GM21360 (cell line): ENCODE results near the gene TMEM45B.
"Not testable (repeated sequence)": the region's sequence is repeated elsewhere in the genome, so short reads cannot be mapped to it uniquely, and the experiment has no call there.

Source experiments
- ATAC-seq: cut with Tn5 transposase; IDR thresholded peaks from one replicate; pipeline ENCODE4 v1.9.1; 2021; ENCODE audit warnings: mild to moderate bottlenecking, moderate library complexity; ENCODE audit not compliant: unreplicated experiment

Gene TMEM45B

GRCh38 chr11:129804012-129804411 is 11.6 kb upstream of the TMEM45B start:
- no peak for ATAC-seq

GRCh38 chr11:129808241-129808640 is 7.4 kb upstream of the TMEM45B start:
- not testable (repeated sequence) for ATAC-seq

GRCh38 chr11:129813231-129813791 is 2.3 kb upstream of the TMEM45B start:
- no peak for ATAC-seq

GRCh38 chr11:129814244-129815014 is 1.2 kb upstream of the TMEM45B start:
- no peak for ATAC-seq

GRCh38 chr11:129817534-129818051 is 1.9 kb downstream of the TMEM45B start:
- ATAC-seq: no peak

GRCh38 chr11:129818236-129818635 is 2.6 kb downstream of the TMEM45B start:
- not testable (repeated sequence) for ATAC-seq

- no peak for ATAC-seq
Observed at GRCh38 chr11:129819237-129819636, 3.6 kb downstream of the TMEM45B start.

GRCh38 chr11:129820228-129820627 is 4.6 kb downstream of the TMEM45B start:
- not testable (repeated sequence) for ATAC-seq

GRCh38 chr11:129823281-129823680 is 7.6 kb downstream of the TMEM45B start:
- not testable (repeated sequence) for ATAC-seq

- ATAC-seq: not testable (repeated sequence)
Observed at GRCh38 chr11:129823799-129824198, 8.2 kb downstream of the TMEM45B start.

GRCh38 chr11:129825380-129825779 is 9.7 kb downstream of the TMEM45B start:
- ATAC-seq: no peak

- ATAC-seq: no peak
Observed at GRCh38 chr11:129828301-129828836, 12.7 kb downstream of the TMEM45B start.

GRCh38 chr11:129829497-129829896 is 13.8 kb downstream of the TMEM45B start:
- ATAC-seq: not testable (repeated sequence)

- ATAC-seq: not testable (repeated sequence)
Observed at GRCh38 chr11:129831227-129831626, 15.6 kb downstream of the TMEM45B start.

GRCh38 chr11:129833260-129833659 is 17.6 kb downstream of the TMEM45B start:
- ATAC-seq: not testable (repeated sequence)

GRCh38 chr11:129836423-129836891 is 20.8 kb downstream of the TMEM45B start:
- ATAC-seq: not testable (repeated sequence)

- no peak for ATAC-seq
Observed at GRCh38 chr11:129836979-129837378, 21.3 kb downstream of the TMEM45B start.

GRCh38 chr11:129840236-129840635 is 24.6 kb downstream of the TMEM45B start:
- no peak for ATAC-seq

- no peak for ATAC-seq
Observed at GRCh38 chr11:129842138-129842537, 26.5 kb downstream of the TMEM45B start.

GRCh38 chr11:129846508-129847335 is 31.1 kb downstream of the TMEM45B start:
- no peak for ATAC-seq

- not testable (repeated sequence) for ATAC-seq
Observed at GRCh38 chr11:129847361-129847760, 31.7 kb downstream of the TMEM45B start.
